Panc1 (cell line): ENCODE results near the gene GRHL1. TPM values are rescaled to one million over a fixed set of nuclear protein-coding genes. Genes with fewer than 3 reads are reported as not detected.

Source experiments
- ATAC-seq: fragments of 200-7000 bp; cut with Tn5 transposase; 2 replicates; pipeline ENCODE4 v1.9.1; 2020; ENCODE audit warnings: mild to moderate bottlenecking, moderate library complexity
- BruUV-seq: library from RNA; stranded (reverse); fragments of 400-500 nt; replicated peaks from 2 replicates; lab custom pipeline; 2021; lab: Mats Ljungman, UMichigan
- CTCF ChIA-PET: fragments of 300-600 bp; sonication (Branson Sonifier 250); formaldehyde crosslinking; loops from one replicate; lab custom pipeline; 2022; ENCODE audit warnings: antibody characterized with exemption; lab: Charles Lee
- POLR2A ChIA-PET: fragments of 300-600 bp; sonication (Branson Sonifier 250); formaldehyde crosslinking; loops from one replicate; lab custom pipeline; 2022; ENCODE audit warnings: antibody characterized with exemption; lab: Charles Lee
- DNase-seq: peaks from one replicate; pipeline ENCODE4 v3.0.0-alpha.2; 2010; ENCODE audit warnings: low read depth, low spot score
- H3K27ac ChIP-seq: 2 replicates; pipeline ENCODE4 v1.5.1; 2011; ENCODE audit warnings: mild to moderate bottlenecking, low read length, inconsistent platforms
- H3K27me3 ChIP-seq: fragments of 200-500 bp; sonication (Bioruptor generic); 2 replicates; pipeline ENCODE4 v1.6.0; 2014; ENCODE audit warnings: low read length, inconsistent platforms; ENCODE audit not compliant: control insufficient read depth, insufficient read depth
- H3K36me3 ChIP-seq: fragments of 200-500 bp; sonication (Bioruptor generic); 2 replicates; pipeline ENCODE4 v1.5.1; 2014; ENCODE audit warnings: inconsistent platforms, mild to moderate bottlenecking, low read length, moderate library complexity; ENCODE audit not compliant: control insufficient read depth, insufficient read depth
- H3K4me1 ChIP-seq: 2 replicates; pipeline ENCODE4 v1.5.1; 2011; ENCODE audit warnings: inconsistent platforms, mild to moderate bottlenecking, low read length, moderate library complexity; ENCODE audit not compliant: control insufficient read depth, insufficient read depth
- H3K4me3 ChIP-seq, 2 experiments: 2 replicates each; pipeline ENCODE4 v1.5.1; 2011 to 2012; ENCODE audit warnings: low read depth in 2 of 2, low read length in 2 of 2, mild to moderate bottlenecking in 2 of 2, inconsistent platforms in 1 of 2, moderate library complexity in 1 of 2
- H3K9me3 ChIP-seq: fragments of 200-500 bp; sonication (Bioruptor generic); 2 replicates; pipeline ENCODE4 v1.5.1; 2014; ENCODE audit warnings: low read depth, mild to moderate bottlenecking, inconsistent platforms, low read length, moderate library complexity; ENCODE audit not compliant: control insufficient read depth, insufficient read depth
- POLR2AphosphoS5 ChIP-seq: IDR thresholded peaks from 2 replicates; pipeline ENCODE4 v1.6.1; 2012; ENCODE audit warnings: mild to moderate bottlenecking, low read depth, low read length, moderate library complexity
- SIN3A ChIP-seq: IDR thresholded peaks from 2 replicates; pipeline ENCODE4 v1.6.1; 2012; ENCODE audit warnings: low read depth, mild to moderate bottlenecking, low read length, moderate library complexity, borderline replicate concordance; ENCODE audit not compliant: insufficient read depth
- TCF7L2 ChIP-seq: IDR thresholded peaks from 2 replicates; pipeline ENCODE4 v1.6.1; 2011; ENCODE audit warnings: mild to moderate bottlenecking, low read depth, low read length, inconsistent platforms
- in situ Hi-C: cut with HindIII; loops from 2 replicates; pipeline ENCODE4 v1.10.0; 2016; ENCODE audit warnings: low sequenced_read_pairs, low pct_unique_long_range_greater_than_20kb
- intact Hi-C: fragments of 100-400 bp; cut with micrococcal nuclease; formaldehyde crosslinking; loops from one replicate; pipeline ENCODE4 v1.10.0; 2022; ENCODE audit not compliant: unreplicated experiment
- total RNA-seq: library from RNA; stranded (reverse); gene quantifications from one replicate; pipeline ENCODE4 v1.2.1, GENCODE V29; 2021; ENCODE audit not compliant: unreplicated experiment
- TF ChIP-seq, protein P1 (sequence below): fragments of 450-650 bp; IDR thresholded peaks from 2 replicates; pipeline ENCODE4 v1.5.1; 2017; ENCODE audit warnings: mild to moderate bottlenecking
- TF ChIP-seq, protein P2 (sequence below), 2 experiments: IDR thresholded peaks; 2 replicates each; pipeline ENCODE4 v1.6.1; 2011 to 2012; ENCODE audit warnings: low read depth in 2 of 2, control low read depth in 1 of 2, low read length in 1 of 2, mild to moderate bottlenecking in 1 of 2, moderate library complexity in 1 of 2; ENCODE audit not compliant: insufficient read depth in 1 of 2

GRHL1 gene
- total RNA-seq, 1 experiment from 2014 or later: 4.7 TPM

DNA sequence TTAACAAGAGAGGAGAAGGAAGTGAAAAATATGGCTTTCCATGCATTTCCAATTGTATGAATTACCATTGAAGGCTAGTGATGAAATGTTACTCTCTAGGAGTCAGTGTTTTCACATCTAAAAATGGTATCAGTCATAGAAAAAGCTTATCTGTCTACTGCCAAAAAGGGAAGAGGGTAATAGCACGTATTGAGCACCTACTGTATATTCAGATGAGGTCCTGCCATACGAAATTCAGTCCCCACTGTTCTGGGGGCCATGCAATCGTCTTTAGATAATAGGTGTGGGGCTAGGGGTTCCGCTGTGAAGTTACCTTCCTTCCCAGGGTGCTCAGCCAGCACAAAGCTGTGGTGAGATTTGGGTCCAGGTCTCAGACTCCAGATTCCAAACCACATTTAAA is 14.2 kb upstream of the GRHL1 start:
- in situ Hi-C loops: no loop called here
- CTCF ChIA-PET: no interaction called here
- POLR2A ChIA-PET: no interaction called here

GRCh38 chr2:9937968-9938367 is 13.5 kb upstream of the GRHL1 start:
- no peak for DNase-seq
- ATAC-seq: 0 out of 2 replicates have a peak, but pooled peaks have one; percentile 35
- in situ Hi-C loops: no loop called here
- intact Hi-C loops: no loop called here
- Histone ChIP-seq H3K4me3 (no peak overlapping the region), H3K9me3 (no peaks in the 10 kb centered on the region), H3K4me1 (no peaks in the 10 kb centered on the region), H3K27ac (no peak overlapping the region), H3K27me3 (no peaks in the 10 kb centered on the region), H3K36me3 (peaks cover 7% of the 10 kb centered on the region; the same call in 1 of the 2 replicates)
- no peak for TF ChIP-seq POLR2AphosphoS5
- TF ChIP-seq, protein P1, sequence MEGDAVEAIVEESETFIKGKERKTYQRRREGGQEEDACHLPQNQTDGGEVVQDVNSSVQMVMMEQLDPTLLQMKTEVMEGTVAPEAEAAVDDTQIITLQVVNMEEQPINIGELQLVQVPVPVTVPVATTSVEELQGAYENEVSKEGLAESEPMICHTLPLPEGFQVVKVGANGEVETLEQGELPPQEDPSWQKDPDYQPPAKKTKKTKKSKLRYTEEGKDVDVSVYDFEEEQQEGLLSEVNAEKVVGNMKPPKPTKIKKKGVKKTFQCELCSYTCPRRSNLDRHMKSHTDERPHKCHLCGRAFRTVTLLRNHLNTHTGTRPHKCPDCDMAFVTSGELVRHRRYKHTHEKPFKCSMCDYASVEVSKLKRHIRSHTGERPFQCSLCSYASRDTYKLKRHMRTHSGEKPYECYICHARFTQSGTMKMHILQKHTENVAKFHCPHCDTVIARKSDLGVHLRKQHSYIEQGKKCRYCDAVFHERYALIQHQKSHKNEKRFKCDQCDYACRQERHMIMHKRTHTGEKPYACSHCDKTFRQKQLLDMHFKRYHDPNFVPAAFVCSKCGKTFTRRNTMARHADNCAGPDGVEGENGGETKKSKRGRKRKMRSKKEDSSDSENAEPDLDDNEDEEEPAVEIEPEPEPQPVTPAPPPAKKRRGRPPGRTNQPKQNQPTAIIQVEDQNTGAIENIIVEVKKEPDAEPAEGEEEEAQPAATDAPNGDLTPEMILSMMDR: no peak
- TF ChIP-seq, protein P2, sequence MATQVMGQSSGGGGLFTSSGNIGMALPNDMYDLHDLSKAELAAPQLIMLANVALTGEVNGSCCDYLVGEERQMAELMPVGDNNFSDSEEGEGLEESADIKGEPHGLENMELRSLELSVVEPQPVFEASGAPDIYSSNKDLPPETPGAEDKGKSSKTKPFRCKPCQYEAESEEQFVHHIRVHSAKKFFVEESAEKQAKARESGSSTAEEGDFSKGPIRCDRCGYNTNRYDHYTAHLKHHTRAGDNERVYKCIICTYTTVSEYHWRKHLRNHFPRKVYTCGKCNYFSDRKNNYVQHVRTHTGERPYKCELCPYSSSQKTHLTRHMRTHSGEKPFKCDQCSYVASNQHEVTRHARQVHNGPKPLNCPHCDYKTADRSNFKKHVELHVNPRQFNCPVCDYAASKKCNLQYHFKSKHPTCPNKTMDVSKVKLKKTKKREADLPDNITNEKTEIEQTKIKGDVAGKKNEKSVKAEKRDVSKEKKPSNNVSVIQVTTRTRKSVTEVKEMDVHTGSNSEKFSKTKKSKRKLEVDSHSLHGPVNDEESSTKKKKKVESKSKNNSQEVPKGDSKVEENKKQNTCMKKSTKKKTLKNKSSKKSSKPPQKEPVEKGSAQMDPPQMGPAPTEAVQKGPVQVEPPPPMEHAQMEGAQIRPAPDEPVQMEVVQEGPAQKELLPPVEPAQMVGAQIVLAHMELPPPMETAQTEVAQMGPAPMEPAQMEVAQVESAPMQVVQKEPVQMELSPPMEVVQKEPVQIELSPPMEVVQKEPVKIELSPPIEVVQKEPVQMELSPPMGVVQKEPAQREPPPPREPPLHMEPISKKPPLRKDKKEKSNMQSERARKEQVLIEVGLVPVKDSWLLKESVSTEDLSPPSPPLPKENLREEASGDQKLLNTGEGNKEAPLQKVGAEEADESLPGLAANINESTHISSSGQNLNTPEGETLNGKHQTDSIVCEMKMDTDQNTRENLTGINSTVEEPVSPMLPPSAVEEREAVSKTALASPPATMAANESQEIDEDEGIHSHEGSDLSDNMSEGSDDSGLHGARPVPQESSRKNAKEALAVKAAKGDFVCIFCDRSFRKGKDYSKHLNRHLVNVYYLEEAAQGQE (IDR thresholded peaks at IDR 0.05; ENCODE audit: insufficient read depth in 1 of 2, low read depth in 2 of 2, low read length in 1 of 2): no peak
- no peak for TF ChIP-seq TCF7L2
- TF ChIP-seq SIN3A: no peak
- CTCF ChIA-PET: no interaction called here
- POLR2A ChIA-PET: no interaction called here
- BruUV-seq: no TSS peak

More for the DNA sequence above, 14.2 kb upstream of the GRHL1 start:
- no peaks in the 10 kb centered on the region for H3K4me1 ChIP-seq
- no peak for DNase-seq
- no peaks in the 10 kb centered on the region for H3K27me3 ChIP-seq
- H3K27ac ChIP-seq: no peak overlapping the region
- no TSS peak for BruUV-seq
- intact Hi-C loops: no loop called here
- H3K36me3 ChIP-seq: peaks cover 7% of the 10 kb centered on the region; the same call in 1 of the 2 replicates
- no peaks in the 10 kb centered on the region for H3K9me3 ChIP-seq
- no peak for ATAC-seq
- TF ChIP-seq SIN3A: no peak
- TF ChIP-seq POLR2AphosphoS5: no peak
- TF ChIP-seq, protein P2 (IDR thresholded peaks at IDR 0.05; ENCODE audit: insufficient read depth in 1 of 2, low read depth in 2 of 2, low read length in 1 of 2): no peak
- TF ChIP-seq, protein P1: no peak
- no peak for TF ChIP-seq TCF7L2
- H3K4me3 ChIP-seq: no peak overlapping the region
